ENCODE data around the gene TMC5. TPM values are rescaled to one million over a fixed set of nuclear protein-coding genes. Genes with fewer than 3 reads are reported as not detected.
A peak's percentile ranks its signal among the peaks of the same experiment; 100 is the strongest.

TMC5 gene
- total and polyA plus RNA-seq, 2 of the 13 experiments (the other 11 are each of a cell fraction or from before 2014, with no cell fraction given): 0.09 to 0.41 TPM

- TF ChIP-seq ZNF577 (CRISPR knock-in tag; IDR thresholded peaks at IDR 0.05; ENCODE audit: borderline replicate concordance, low read depth) (peak; percentile 68; the same call in 1 of the 2 replicates), ZNF75D (CRISPR knock-in tag; IDR thresholded peaks at IDR 0.05; ENCODE audit: borderline replicate concordance) (no peak), POLR2G (IDR thresholded peaks at IDR 0.05; ENCODE audit: low read depth, low read length) (no peak), ZNF138 (CRISPR knock-in tag; IDR thresholded peaks at IDR 0.05; ENCODE audit: low read depth) (no peak), ZSCAN9 (CRISPR knock-in tag; IDR thresholded peaks at IDR 0.05; ENCODE audit: borderline replicate concordance) (peak; percentile 96), KAT8 (CRISPR knock-in tag; IDR thresholded peaks at IDR 0.05) (peak; percentile 86), ZNF83 (CRISPR knock-in tag; IDR thresholded peaks at IDR 0.05; ENCODE audit: borderline replicate concordance) (no peak), HOXA7 (CRISPR knock-in tag; IDR thresholded peaks at IDR 0.05) (no peak), NR0B2 (CRISPR knock-in tag; IDR thresholded peaks at IDR 0.05) (no peak), RFXAP (CRISPR knock-in tag; IDR thresholded peaks at IDR 0.05; ENCODE audit: borderline replicate concordance) (peak; percentile 75; the same call in 1 of the 2 replicates), MEF2D (CRISPR knock-in tag; IDR thresholded peaks at IDR 0.05) (peak; percentile 92), ELF4 (CRISPR knock-in tag; IDR thresholded peaks at IDR 0.05; ENCODE audit: borderline replicate concordance) (no peak), PRDM15 (CRISPR knock-in tag; IDR thresholded peaks at IDR 0.05) (no peak), ZNF609 (CRISPR knock-in tag; IDR thresholded peaks at IDR 0.05; ENCODE audit: borderline replicate concordance) (peak; percentile 88), ZNF737 (CRISPR knock-in tag; IDR thresholded peaks at IDR 0.05; ENCODE audit: borderline replicate concordance) (no peak), HMGXB4 (CRISPR knock-in tag; IDR thresholded peaks at IDR 0.05; ENCODE audit: borderline replicate concordance in 1 of 2, low read depth in 1 of 2) (no peak; a peak in 1 of 4 replicates), ZNF496 (CRISPR knock-in tag; IDR thresholded peaks at IDR 0.05; ENCODE audit: insufficient replicate concordance) (no peak)
Observed at GRCh38 chr16:19542138-19542821, 124.6 kb downstream of the TMC5 start (continued).
